GM12892 (cell line): ENCODE results near the gene LPGAT1. TPM values are rescaled to one million over a fixed set of nuclear protein-coding genes. Genes with fewer than 3 reads are reported as not detected.
"Not testable (repeated sequence)": the region's sequence is repeated elsewhere in the genome, so short reads cannot be mapped to it uniquely, and the experiment has no call there.

Experiments used
- DNase-seq: peaks from one replicate; pipeline ENCODE4 v3.0.0; 2011; ENCODE audit not compliant: insufficient read length
- FAIRE-seq: peaks from 2 replicates; lab custom pipeline; 2011; peaks lifted over from hg19 to GRCh38; lab: Jason Lieb, UNC
- POLR2A ChIP-seq: IDR thresholded peaks from 2 replicates; pipeline ENCODE4 v1.6.1; 2011; ENCODE audit warnings: low read depth, low read length, control low read depth
- POLR2AphosphoS5 ChIP-seq: IDR thresholded peaks from 2 replicates; pipeline ENCODE4 v1.6.1; 2011; ENCODE audit warnings: low read depth, low read length, control low read depth
- TAF1 ChIP-seq: IDR thresholded peaks from 2 replicates; pipeline ENCODE4 v1.6.1; 2011; ENCODE audit warnings: low read depth, mild to moderate bottlenecking, control low read depth, low read length, borderline replicate concordance
- polyA plus RNA-seq: library from polyadenylated mRNA; unstranded; fragments of >200 nt; gene quantifications from one replicate; pipeline ENCODE4 v1.2.1, GENCODE V29; 2012; ENCODE audit warnings: missing spikeins, inconsistent platforms; ENCODE audit not compliant: missing spikeins

The LPGAT1 gene
- 17.0 TPM for polyA plus RNA-seq

- FAIRE-seq (peak; percentile 40), DNase-seq (peak; percentile 60)
- TF ChIP-seq POLR2AphosphoS5, result no peak
- TF ChIP-seq POLR2A, result no peak
- TF ChIP-seq TAF1, result no peak
Measured at GRCh38 chr1:211830328-211831142, at the start of gene LPGAT1. Gene LPGAT1, minus strand, starts transcription at chr1:211830763. Its CDS starts 1,467 bp downstream, at chr1:211829296.

- TF ChIP-seq POLR2A (no peak), TAF1 (no peak), POLR2AphosphoS5 (no peak)
- FAIRE-seq (no peak), DNase-seq (no peak)
Measured at GRCh38 chr1:211879475-211879874, 48.9 kb upstream of the LPGAT1 start.

- no peak for TF ChIP-seq POLR2AphosphoS5
- TF ChIP-seq POLR2A, result no peak
- no peak for TF ChIP-seq TAF1
- FAIRE-seq, result no peak
- DNase-seq, result no peak
Measured at GRCh38 chr1:211876851-211877590, 46.5 kb upstream of the LPGAT1 start.

GRCh38 chr1:211875541-211875940 is 45.0 kb upstream of the LPGAT1 start:
- no peak for FAIRE-seq
- TF ChIP-seq POLR2AphosphoS5 (no peak), POLR2A (no peak), TAF1 (no peak)
- DNase-seq, result no peak

- DNase-seq, result no peak
- FAIRE-seq, result no peak
- TF ChIP-seq POLR2A (no peak), POLR2AphosphoS5 (no peak), TAF1 (no peak)
Measured at GRCh38 chr1:211874521-211875347, 44.2 kb upstream of the LPGAT1 start.

- not testable (repeated sequence) for DNase-seq, FAIRE-seq
Measured at GRCh38 chr1:211873731-211874130, 43.2 kb upstream of the LPGAT1 start.

DNA sequence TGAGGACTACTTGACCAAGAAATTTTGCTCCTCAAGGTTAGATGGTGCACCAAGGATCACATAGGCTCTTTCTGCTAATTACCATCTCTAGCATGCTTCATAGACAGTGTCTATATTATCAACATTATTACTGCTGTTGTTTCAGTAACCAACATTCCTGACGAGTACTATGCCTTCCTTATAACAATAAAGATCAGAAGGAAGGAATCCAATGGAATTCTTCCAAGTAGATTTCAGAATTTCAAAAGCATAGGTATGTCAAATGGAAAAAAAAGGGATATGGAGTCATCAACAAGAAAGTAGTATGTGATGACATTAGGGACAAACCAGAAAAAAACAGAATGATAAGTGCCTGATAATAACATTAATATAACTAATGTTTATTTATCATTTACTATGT is 39.6 kb upstream of the LPGAT1 start:
- FAIRE-seq (peak; percentile 30), DNase-seq (no peak)
- TF ChIP-seq POLR2A (no peak), TAF1 (no peak), POLR2AphosphoS5 (no peak)

DNA sequence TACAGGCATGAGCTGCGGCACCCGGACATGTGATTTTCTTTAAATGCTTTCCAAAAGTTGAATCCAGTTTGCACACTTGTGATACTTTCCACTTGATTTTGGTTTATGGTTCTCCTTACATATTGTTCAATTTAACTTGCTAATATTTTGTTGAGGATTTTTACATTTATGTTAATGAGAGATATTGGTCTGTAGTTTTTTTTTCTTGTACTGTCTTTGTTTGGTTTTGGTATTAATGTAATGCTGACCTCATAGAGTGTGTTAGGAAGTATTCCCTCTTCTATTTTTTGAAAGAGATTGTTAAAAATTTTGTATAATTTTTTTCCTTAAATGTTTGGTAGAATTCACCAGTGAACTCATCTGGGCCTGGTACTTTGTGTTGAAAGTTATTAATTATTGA is 34.6 kb upstream of the LPGAT1 start:
- no peak for TF ChIP-seq POLR2AphosphoS5
- TF ChIP-seq TAF1, result no peak
- no peak for TF ChIP-seq POLR2A
- DNase-seq (no peak), FAIRE-seq (no peak)

GRCh38 chr1:211859405-211859804 is 28.8 kb upstream of the LPGAT1 start:
- FAIRE-seq, result no peak
- TF ChIP-seq TAF1 (no peak), POLR2AphosphoS5 (no peak), POLR2A (no peak)
- DNase-seq, result no peak

- no peak for FAIRE-seq
- TF ChIP-seq POLR2AphosphoS5 (no peak), TAF1 (no peak), POLR2A (no peak)
- no peak for DNase-seq
Measured at GRCh38 chr1:211851174-211851573, 20.6 kb upstream of the LPGAT1 start.
